GM12874 (cell line): ENCODE data around the gene STEAP3.

Source experiments
- TF ChIP-seq, protein P1 (sequence below): IDR thresholded peaks from 2 replicates; pipeline ENCODE4 v1.5.1; 2011; ENCODE audit warnings: low read depth, mild to moderate bottlenecking, control low read depth, low read length, moderate library complexity; ENCODE audit not compliant: insufficient read depth

STEAP3 gene

DNA sequence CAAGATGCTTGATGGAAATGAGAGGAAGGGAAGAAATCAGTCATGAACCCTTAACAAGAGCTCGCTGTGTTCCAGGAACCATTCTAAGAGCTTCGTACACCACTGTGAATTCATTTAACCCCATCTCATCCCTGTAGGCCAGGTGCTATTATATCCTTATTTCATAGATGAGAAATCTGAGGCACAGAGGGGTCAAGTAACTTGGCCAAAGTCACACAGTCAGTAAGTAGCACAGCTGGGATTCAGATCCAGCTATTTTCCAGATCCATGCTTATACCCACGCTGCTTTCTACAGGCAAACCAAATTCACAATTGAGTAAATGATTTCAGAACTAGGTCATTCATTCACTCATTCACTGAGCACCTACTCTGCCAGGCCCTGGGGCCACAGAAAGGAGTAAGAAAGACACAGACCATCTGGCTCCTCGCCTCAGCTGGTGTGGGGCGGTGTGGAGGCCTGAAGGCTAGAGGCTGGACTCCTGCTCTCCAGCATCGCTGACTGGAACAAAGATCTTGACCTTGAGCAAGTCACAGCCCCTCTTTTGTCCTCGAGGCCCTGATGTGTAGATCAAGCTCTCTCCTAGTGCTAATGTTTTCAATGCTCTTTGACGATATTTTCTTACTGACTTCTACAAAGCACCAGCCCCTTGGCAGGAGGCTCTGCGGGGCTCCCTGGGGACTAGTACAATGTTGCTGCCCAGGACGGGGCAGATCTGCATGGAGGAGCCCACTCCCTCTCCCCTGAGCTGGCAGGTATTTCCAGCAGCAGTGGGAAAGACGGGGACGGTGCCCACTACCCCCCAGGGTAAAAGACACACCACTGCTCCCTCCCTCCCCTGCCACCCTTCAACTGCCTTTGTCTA, 26.5 kb downstream of the STEAP3 start:
- TF ChIP-seq, protein P1, sequence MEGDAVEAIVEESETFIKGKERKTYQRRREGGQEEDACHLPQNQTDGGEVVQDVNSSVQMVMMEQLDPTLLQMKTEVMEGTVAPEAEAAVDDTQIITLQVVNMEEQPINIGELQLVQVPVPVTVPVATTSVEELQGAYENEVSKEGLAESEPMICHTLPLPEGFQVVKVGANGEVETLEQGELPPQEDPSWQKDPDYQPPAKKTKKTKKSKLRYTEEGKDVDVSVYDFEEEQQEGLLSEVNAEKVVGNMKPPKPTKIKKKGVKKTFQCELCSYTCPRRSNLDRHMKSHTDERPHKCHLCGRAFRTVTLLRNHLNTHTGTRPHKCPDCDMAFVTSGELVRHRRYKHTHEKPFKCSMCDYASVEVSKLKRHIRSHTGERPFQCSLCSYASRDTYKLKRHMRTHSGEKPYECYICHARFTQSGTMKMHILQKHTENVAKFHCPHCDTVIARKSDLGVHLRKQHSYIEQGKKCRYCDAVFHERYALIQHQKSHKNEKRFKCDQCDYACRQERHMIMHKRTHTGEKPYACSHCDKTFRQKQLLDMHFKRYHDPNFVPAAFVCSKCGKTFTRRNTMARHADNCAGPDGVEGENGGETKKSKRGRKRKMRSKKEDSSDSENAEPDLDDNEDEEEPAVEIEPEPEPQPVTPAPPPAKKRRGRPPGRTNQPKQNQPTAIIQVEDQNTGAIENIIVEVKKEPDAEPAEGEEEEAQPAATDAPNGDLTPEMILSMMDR: no peak

DNA sequence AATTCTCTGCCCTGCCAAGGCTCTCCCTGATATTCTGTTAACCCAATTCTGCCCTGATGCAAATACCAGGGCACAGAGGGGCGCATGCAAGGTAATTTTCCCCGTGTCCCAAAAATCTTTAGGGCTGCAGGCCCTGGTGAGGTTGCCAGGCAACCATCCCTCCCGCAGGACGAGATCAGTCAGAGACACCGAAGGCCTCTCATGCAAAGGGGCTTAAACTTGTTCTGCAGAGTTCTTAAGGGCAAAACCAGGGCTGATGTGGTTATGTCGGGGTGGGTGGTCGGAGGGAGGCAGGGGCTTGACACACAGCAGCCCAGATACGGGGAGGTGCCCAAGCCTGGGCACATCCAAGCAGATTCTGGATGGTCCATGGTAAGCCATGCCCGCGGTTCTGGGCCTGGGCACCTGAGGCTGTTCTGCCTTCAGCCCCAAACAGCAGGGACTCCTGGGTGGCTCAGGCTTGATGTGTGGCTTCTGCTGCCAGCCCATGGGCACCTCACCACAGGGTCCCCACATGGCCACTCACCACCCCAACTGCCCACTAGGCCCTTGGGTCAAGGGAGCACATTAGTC, 27.2 kb downstream of the STEAP3 start:
- TF ChIP-seq, protein P1: no peak

DNA sequence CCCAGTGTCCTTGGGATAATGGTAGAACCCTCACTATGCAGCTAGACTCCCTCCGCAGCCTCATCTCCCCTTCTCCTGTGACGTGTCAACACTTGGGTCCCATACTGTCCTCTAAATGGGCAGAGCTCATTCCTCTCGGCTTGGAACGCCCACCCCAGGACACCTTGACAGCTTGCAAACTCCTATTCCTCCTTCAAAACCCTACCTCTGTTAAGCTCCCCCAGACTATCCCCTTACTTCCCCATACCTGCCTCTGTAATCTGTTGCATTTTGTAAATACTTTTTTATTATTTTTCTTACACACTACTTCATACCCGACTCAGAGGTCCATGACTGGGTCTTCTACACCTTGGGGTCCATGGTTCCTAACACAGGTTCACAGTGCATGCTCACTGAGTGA, 28.0 kb downstream of the STEAP3 start:
- TF ChIP-seq, protein P1: no peak

DNA sequence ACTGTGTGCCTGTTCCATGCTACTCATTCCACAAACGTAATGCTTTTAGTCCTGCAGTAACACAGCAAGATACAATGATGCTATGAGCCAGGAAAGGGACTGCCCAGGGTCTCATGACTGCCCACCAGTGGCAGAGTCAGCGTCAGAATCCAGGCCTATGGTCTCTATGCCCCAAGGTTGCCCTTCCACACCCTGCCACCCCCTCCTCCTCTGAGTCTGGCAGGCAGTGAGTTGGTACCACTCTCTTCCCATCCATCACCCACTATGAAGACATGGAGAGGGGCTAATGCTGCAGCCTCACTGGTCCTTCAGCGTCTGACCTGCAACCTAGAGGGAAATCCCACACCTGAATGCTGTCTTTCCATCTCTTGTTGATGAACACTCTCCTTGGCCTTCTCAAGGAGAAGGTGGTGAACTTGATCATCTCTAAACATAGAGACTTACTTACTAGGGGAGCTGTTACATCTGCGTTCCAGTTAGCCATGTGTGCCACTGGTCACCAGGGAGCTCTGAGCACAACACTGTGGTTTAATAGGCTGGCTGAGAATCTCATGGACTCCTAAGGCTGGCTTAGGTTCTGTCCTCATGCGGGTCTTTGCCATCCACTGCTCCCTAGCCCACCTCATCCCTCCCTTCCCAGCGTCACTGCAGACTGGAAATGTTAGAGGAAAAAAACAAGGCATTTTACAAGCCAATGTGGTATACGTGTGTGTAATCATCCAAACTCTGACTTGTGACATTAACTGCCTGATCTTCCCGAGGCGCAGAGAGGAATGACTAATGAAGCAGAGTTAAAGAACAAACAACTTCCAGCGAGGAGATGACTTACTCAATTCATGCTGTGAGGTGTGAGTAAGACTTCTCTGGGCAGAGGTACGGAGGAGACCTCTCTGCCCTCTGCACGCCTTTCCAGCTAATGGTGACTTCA, 28.8 kb downstream of the STEAP3 start:
- TF ChIP-seq, protein P1: no peak

DNA sequence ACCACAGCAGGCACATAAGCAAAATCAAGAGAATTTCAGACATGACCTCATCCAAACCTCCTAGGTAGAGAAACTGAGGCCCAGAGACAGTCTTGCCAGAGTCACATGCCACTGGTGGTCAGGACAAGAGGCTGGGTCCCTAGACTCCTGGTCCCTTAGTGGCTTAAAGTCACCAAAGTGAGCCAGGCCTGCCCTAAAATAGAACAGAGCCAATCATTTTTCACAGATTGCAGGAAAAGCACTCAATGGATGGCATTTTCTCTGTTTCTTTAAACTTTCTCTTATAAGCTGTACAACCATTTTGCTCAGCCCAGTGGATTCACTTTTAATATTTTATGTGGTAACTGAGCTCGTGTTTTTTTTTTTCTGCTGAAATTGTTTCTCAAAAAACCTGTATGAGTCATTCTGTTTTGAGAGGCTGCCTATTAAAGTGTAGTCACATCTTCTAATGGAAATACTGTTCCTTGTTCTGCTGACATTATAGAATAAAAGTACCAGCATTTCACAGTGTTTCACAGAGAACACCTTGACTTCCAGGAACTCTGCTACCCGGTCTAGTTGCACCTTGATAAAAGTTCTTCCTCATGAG, 29.6 kb downstream of the STEAP3 start:
- TF ChIP-seq, protein P1: no peak

DNA sequence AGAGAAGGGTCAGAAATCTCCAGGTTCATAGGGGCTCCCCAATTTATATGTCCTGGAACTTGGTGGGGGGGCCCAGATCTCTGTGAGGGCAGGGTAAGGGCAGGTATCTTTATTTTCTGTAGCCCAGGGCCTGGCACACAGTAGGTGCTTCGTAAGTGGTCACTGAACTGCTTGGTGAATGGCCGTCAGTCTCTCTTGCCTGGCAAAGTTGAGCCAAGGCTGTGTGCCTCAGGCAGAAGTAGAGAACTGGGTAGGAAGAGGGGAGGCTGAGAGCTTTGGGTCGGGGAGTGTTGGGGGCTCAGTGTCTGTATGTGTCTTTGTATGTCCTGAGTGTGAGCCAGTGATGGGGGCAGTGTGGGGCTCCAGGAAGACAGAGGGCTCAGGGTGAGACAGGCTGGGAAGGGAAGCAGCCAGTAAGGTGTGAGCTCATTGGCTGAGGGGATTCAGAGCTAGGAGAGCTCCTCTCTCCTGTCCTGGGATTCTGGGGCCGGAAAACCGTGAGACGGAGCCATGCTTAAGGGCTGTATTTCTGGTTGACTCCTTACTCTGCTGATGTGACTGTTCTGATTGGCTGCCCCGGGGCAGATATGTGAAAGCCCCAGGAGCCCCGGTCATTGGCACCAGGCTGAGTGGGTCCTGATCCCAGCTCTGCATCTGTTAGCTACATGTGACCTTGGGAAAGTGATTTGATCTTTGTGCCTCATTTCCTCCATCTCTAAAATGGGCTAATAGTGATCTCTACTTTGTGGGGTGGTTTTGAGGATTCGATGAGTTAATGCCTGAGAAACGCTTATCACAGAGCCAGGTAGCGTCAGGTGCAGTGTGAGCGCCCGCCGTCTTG, 30.3 kb downstream of the STEAP3 start:
- TF ChIP-seq, protein P1: no peak
